Astrocyte (in vitro differentiated cells and primary cell): Measurements from ENCODE around the gene FHIT.

Source experiments
- EZH2 ChIP-seq: IDR thresholded peaks from 2 replicates; pipeline ENCODE4 v1.6.1; 2012; ENCODE audit warnings: mild to moderate bottlenecking, low read length, inconsistent platforms; ENCODE audit not compliant: insufficient read depth
- TF ChIP-seq, protein P1 (sequence below): IDR thresholded peaks from 2 replicates; pipeline ENCODE4 v1.5.1; 2011; ENCODE audit warnings: low read depth, mild to moderate bottlenecking, inconsistent platforms, low read length, moderate library complexity; ENCODE audit not compliant: insufficient read depth

DNA sequence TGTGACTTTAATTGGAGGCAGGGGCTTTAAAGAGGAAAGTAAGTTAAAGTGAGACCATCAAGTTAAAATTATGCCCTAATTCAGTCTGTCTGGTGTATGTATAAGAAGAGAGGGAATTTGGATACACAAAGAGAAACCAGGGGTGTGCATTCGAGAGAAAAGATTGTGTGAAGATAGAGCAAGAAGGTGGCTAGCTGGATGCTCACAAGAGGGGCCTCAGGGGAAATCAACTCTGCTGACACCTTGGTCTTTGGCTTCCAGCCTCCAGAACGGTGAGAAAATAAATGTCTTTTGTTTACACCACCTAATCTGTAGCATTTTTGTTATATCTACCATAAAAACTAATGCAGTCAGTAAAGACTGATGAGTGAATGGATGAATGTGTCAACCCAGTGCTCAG lies 1294.1 kb downstream of the FHIT start:
- TF ChIP-seq, protein P1, sequence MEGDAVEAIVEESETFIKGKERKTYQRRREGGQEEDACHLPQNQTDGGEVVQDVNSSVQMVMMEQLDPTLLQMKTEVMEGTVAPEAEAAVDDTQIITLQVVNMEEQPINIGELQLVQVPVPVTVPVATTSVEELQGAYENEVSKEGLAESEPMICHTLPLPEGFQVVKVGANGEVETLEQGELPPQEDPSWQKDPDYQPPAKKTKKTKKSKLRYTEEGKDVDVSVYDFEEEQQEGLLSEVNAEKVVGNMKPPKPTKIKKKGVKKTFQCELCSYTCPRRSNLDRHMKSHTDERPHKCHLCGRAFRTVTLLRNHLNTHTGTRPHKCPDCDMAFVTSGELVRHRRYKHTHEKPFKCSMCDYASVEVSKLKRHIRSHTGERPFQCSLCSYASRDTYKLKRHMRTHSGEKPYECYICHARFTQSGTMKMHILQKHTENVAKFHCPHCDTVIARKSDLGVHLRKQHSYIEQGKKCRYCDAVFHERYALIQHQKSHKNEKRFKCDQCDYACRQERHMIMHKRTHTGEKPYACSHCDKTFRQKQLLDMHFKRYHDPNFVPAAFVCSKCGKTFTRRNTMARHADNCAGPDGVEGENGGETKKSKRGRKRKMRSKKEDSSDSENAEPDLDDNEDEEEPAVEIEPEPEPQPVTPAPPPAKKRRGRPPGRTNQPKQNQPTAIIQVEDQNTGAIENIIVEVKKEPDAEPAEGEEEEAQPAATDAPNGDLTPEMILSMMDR: no peak
- TF ChIP-seq EZH2: no peak
